H54 (cell line): ENCODE data around the gene RELN.

Experiments
- DNase-seq: peaks from one replicate; pipeline ENCODE4 v3.0.0; 2011; ENCODE audit warnings: low spot score, mixed read lengths; ENCODE audit not compliant: insufficient read length
- FAIRE-seq: peaks from 3 replicates; lab custom pipeline; 2011; peaks lifted over from hg19 to GRCh38; lab: Jason Lieb, UNC
- POLR2A ChIP-seq: IDR thresholded peaks from 2 replicates; pipeline ENCODE4 v1.6.1; 2011; ENCODE audit warnings: low read depth, mild to moderate bottlenecking, low read length

The RELN gene

DNA sequence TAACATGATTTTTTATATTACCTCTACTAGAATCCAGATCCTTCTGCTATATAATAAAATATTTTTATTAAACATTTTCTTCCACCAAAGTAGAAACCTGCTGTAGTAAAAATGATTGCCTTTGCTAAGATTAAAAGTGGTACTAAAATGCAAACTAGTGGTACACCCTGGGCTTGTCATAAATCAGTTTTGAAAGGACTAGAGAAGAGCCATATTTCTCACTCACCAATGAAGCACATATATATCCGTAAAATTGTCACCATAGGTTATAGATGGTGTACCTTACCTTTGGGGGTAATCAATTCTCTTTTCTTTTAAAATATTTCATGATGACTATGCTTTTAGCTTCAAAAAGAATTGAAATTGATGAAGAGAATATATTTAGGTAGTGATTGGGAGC lies 290.4 kb downstream of the RELN start:
- TF ChIP-seq POLR2A: no peak
- no peak for DNase-seq
- no peak for FAIRE-seq

DNA sequence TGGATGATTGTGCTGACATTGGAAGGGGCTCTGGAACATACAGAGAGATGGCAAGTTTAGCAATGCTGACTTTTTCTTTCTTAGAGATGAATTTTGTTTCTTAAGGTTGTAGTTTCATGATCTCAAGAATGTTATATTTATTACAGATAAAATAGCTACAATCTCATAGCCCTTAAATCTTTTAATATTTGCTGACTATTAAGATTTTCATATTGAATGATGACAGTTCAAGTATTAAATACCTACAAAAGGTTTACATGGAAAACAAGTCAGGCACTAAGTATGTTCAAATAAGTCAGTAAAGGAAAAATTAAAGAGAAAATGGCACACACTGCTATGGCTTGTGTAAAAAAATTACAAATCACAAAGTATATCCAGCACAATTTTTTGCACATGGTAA lies 291.4 kb downstream of the RELN start:
- no peak for DNase-seq
- TF ChIP-seq POLR2A: no peak
- FAIRE-seq: no peak

DNA sequence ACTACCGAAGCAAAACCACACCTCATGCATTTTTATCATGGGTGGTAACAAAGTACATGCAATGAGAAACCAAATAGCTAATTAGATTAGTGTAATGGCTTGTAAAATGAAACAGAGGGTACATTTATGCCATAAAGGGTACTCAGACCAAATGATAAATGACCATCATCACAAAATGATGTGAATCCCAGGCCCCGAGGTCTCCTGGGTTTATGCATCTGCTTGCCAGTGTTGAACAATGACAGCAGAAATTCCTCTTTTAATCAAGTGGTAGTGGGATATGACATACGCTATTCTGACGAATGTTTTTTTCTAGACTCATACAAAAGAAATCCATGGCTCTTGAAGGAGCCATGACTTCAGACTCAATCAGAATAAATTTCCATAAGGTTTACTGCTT lies 293.9 kb downstream of the RELN start:
- no peak for TF ChIP-seq POLR2A

DNA sequence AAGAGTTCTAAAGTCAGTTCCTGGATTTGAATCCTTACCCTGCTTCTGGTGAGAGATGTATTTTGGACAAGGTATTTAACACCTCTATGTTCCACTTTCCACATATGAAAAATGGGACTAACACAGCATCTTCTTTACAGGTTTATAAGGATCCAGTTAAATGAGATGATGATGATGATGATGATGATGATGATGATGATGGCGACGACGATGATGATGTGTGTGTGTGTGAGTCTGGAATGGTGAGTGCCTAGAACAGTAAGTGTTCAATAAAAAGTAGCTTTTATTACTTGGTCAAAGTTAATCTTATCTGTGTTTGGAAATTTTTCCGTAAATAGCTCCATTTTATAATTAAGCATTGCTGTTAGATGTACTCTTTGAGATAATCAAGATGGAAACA lies 295.2 kb downstream of the RELN start:
- FAIRE-seq: no peak
- no peak for DNase-seq
- no peak for TF ChIP-seq POLR2A

More for the DNA sequence above, 293.9 kb downstream of the RELN start:
- FAIRE-seq (no peak), DNase-seq (no peak)

DNA sequence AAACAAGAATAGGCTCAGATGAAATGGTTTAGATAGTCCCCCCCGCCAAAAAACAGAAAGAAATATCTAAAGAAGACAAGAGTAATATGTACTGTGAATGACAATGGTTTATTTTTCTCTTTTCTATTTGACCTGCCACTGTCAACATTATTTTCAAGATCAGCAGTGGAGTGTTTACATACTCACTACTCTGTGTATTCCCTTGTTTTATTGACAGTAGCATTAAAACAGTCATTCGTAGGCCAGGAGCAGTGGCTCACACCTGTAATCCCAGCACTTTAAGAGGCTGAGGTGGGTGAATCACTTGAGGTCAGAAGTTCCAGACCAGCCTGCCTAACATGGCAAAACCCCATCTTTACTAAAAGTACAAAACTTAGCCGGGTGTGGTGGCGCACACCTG lies 298.2 kb downstream of the RELN start:
- no peak for TF ChIP-seq POLR2A
- DNase-seq (no peak), FAIRE-seq (no peak)

DNA sequence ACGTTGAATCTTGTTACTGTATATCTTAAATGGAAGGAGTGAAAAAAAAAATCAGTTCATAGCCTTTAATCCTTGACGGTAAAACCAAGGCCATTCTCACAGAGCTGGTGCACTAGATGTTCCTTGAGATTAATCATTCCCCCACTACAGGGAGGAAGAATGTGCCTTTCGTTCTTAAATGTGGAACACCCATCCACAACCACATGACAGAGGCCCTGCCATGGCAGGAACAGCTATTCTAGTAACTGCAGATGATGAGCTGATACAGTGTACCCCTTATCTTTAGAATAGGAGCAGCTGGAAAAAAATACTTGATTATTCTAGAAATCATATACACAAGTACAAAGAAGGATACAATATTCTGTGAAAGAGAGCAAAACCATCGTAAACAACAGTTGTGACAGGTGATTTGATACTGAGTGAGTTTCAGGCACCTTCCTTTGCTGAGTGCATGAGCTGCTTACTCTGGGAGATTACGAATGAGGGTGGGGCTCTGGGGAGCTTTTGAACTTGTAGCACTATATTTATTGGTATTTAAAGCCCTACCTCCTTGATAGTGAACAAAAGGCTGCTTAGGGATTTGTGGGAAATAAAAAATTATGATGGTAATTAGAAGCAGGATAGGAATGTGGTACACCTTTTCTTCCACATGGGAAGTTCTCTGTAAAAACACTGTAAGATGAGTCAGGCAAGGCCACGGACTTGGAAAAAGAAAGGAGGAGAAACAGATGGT lies 299.1 kb downstream of the RELN start:
- FAIRE-seq (no peak), DNase-seq (no peak)
- no peak for TF ChIP-seq POLR2A

DNA sequence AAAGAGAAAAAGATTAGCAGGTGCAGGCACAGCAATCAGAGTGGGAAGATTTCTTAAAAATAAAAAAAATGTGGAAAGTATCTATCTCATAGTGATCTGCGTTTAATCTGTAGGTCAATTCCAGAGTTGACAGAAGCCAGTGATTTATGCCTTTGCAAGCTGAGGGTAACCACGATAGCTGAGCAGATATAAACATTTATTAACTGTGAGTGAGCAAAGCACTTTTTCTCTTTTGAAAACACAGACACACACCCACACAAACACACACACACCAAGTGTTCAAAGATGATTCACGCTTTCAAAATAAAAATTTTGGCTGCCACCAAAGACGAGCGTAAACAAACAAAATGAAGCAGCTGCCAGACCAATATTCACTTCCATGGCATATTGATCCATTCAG lies 300.2 kb downstream of the RELN start:
- no peak for FAIRE-seq
- no peak for TF ChIP-seq POLR2A
- no peak for DNase-seq

DNA sequence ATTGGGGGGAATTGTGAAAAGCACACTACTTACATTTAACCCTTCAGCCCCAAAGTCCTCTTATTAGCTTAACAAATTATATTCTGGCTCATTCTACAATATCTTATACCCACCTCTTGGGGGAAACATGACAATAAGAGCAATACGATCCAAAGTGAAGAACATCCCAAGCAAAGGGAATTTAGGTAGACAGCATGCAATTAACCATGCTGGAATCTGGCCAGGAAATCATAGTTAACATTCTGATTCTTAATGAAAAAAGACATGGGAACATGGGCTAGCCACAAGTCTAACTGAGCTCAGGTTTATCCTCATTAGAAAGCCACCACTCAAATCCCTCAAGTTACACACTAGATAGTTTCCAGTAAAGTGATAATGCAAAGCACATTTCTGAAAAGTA lies 301.5 kb downstream of the RELN start:
- DNase-seq (no peak), FAIRE-seq (no peak)
- TF ChIP-seq POLR2A: no peak

DNA sequence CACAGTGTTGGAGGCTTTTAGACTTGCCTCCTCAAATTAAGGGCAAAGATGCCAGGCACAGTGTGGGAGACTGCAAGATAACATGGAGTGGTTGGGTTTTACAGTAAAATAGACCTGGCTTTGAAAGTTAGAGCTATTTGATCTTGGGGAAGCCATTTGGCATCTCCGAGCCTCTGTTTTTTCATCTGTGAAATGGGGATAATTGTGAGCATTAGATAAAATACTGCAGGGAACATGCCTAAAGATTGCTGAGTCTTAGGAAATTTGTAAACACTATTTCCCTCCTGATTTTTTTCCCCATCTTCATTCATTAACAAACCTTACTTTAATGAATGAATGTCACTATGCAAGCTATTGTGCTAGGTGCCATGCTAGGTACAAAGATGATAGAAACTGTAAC lies 302.2 kb downstream of the RELN start:
- no peak for TF ChIP-seq POLR2A
- DNase-seq (no peak), FAIRE-seq (no peak)

DNA sequence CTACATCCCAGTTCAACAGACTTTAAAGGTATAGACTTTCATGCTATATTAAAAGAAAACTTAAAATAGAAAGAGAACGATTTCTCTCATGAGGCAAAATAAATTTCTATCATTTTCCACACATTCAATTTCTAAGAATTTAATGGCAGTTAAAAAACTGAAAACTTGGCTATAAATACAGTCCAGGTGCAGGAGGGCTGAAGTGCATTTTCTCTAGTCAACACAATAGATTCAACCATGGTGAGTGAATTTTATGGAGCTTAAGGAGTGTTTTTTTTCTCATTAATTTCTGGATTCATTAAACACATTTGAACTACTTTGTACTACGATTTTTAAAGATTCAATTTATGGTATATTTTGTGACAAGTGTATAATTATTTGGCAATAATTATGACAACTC lies 302.7 kb downstream of the RELN start:
- no peak for TF ChIP-seq POLR2A
- DNase-seq (no peak), FAIRE-seq (no peak)

DNA sequence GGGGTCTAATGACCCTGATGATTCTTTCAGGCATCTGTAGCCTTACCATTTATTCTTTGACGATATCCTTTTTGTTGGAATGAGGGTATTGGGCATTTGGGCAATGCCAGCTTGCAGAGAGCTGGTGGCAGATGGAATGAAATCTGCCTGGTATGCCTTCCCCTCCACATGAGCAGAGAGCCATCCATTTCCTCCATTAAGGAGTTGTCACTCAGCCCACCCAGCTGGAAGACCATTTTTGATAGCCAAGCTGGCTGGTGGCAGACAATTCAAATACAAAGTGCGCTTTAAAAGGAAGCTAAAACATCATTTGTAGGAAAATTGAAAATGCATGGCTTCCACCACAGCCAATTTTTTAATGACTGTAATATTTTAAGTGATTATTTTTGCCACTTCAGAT lies 303.4 kb downstream of the RELN start:
- FAIRE-seq: no peak

DNA sequence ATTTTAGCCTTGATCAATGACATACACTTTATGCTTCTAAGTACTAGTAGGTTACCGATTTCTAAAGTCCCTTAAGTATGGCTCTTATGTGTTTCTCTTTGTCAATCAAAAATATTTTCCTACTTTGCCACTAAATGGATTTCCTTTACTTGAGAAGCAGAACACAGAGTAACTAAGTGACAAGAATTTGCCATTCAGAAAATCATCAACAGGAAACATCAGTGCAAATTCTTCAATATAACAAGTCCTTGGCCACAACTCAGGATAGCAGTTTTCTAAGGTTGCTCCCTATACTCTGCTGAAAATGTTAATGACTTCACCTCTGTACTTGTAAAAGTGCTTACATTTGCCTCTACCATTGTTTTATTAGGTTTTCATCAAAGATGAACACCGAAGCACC lies 303.8 kb downstream of the RELN start:
- TF ChIP-seq POLR2A: no peak
- DNase-seq: no peak
- no peak for FAIRE-seq

More for the DNA sequence above, 303.4 kb downstream of the RELN start:
- no peak for TF ChIP-seq POLR2A
- no peak for DNase-seq

DNA sequence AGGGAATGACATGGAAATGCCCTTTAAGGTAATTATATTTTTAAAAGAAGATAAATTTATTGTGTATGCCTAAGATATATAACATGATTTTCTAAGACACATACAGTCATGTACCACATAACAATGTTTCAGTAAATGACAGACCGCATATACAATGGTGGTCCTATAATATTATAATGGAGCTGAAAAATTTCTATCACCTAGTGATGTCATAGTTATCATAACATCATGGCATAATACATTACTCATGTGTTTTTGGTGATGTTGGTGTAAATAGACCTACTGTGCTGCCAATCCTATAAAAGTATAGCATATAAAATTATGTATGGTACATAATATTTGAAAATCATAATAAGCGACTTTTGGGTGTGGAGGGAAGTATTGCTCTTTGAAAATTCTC lies 306.1 kb downstream of the RELN start:
- FAIRE-seq (no peak), DNase-seq (no peak)
- no peak for TF ChIP-seq POLR2A

DNA sequence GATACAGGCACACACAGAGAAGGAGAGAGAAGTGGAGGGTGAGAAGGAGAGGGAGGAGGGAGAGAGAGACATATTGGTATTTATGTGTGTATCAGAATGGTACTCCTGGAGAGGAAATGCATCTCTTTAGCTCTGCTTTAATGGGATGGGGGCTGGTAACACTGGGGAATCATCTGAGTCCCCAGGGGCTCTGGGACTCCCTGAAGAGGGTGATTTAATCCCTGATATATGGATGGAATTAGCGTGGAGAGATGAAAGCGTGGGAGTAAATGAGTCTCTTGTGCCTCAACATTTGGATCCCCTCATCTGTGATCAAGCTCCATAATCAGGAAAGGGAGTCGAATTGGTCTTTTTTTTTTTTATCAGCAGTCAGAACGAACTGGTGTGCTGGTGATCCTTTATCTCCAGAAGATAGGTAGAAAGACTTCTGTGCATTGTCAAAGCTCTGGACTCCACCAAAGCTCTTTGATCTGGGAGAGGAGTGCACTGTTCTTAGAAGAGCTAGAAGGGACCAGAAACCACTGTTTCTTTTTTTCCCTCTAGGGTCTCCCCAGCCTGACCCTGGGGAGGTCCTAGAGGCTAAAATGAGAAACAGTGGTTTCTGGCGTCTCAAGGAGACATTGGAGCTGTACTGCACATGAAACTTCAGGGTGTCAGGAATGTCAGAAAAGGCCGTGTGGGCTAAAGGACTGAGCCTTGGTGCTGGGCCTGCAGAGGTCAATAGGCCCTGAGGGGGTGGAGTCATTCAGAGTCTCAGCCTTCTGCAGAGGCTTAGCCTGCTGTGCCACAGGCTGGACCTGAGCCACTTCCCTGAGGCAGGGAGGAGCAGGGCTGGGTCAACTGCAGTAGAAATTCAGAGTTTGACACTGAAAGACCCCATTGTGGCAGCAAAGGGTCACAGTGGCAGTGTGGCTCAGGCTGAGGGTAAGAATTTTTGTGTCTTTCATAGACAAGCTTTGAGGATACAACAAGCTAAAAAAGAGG lies 309.0 kb downstream of the RELN start:
- DNase-seq (no peak), FAIRE-seq (no peak)
- TF ChIP-seq POLR2A: no peak
